SIG-M5 treated with dmso at 0.1 percent for 504 hours (cell line): ENCODE results near the gene SPTB.
"Not testable (repeated sequence)": the region's sequence is repeated elsewhere in the genome, so short reads cannot be mapped to it uniquely, and the experiment has no call there.

Experiments used
- DNase-seq: peaks from one replicate; lab custom pipeline; 2025; ENCODE audit not compliant: unreplicated experiment; lab: John Stamatoyannopoulos, UW

Gene SPTB

GRCh38 chr14:64824471-64824870 is 55.2 kb downstream of the SPTB start:
- no peak for DNase-seq

DNA sequence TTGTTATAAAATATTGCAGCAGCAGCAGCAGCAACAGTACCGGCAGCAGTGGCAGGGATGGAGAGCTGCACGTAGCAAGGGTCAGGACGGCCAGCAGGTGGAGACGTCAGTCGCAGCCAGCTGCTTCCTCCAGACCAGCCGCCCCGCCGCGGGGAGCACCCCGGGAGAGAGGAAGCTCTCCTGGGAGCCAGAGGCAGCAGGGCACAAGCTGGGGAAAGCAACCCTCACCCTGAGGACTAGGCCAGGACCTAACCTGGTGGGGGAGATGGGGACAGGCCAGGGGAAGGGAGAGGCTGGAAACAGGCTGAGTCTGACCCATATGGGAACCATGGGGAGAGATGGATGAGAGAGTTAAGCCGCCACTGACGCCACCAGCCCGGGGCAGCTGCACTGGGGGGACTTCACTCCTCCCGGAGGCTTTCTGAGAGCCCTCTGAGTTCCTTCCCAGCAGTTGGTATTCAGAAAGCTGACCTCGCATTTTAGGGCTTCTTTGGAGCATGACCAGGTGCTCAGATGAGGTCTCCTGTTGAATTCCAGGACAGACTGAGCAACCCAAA is 56.3 kb downstream of the SPTB start:
- peak; percentile 70 for DNase-seq

DNA sequence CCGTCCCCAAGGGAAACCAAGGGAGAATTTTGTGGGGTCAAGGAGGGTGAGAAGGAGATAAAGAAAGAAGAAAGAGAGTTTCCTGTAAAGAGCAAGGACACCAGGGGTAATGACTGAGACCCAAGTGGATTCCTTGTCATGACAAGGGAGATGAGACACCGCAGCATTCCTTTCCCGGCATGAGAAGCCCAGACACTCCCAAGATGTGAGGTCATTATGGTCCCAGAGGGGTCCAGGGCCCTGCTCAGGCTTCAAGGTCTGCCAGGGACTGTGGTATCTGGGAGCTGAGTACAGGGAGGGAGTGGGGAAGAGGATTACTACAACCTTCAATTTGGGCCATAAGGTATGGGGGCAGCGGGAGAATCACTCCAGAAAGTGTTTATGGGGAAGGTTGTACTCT is 58.1 kb downstream of the SPTB start:
- no peak for DNase-seq

- no peak for DNase-seq
Observed at GRCh38 chr14:64818151-64818550, 61.6 kb downstream of the SPTB start.

- no peak for DNase-seq
Observed at GRCh38 chr14:64817631-64818030, 62.1 kb downstream of the SPTB start.

- no peak for DNase-seq
Observed at GRCh38 chr14:64816221-64816783, 63.4 kb downstream of the SPTB start.

DNA sequence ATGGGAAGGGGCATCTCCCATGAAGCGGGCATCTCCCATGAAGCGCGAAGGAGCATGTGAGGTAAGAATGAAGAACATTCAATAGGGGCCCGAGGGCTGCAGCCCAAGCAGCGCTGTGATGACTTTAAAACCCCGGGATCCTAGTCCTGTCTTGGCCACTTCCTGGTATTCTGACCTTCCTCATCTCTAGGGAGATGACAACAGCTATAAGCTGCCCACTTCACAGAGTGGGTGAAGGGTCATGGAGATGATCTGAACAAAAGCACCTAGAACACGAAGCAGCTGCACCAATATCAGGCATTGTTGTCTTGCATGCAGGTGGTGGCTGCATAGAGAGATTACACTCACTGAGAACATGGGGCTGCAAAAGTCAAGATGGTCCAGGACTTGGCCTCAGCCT is 64.5 kb downstream of the SPTB start:
- no peak for DNase-seq

- DNase-seq, result peak; percentile 10
Observed at GRCh38 chr14:64812412-64812811, 67.3 kb downstream of the SPTB start.

DNA sequence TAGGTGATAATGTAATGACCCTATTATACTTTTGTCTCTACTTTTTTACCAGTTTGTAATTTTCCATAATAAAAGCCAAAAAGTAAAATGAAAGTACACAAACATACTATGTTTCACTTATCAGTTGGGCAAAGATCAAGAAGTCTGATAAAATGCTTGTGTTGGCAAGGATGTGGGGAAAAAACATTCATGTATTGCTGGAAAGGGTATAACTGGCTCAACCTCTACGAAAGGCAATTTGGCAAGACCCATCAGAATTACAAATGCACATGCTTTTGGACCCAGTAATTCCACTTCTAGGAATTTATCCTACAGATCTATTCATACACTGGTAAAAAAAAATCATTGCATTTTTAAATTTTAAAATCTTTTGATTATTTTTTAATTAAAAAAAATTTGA is 68.0 kb downstream of the SPTB start:
- no peak for DNase-seq

- no peak for DNase-seq
Observed at GRCh38 chr14:64808449-64808848, 71.3 kb downstream of the SPTB start.

DNA sequence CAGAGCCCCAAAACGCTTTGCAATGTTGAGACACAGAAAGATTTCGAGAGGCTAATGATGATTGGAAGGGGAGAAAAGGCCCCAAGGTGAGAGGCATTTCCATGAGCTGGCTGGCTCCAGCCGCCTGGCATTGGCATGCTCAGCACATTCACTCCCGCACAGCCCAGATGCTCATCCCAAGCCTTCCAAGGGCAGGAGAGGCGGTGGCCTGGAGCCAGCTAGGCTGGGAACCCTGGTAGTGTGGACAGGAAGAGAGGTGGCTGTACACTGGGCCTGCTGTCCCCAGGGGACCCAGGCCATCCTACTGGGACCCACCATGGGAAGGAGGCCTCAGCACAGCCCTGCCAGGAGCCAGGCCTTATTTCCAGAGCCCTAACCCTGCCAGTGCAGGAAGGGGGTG is 72.2 kb downstream of the SPTB start:
- DNase-seq, result no peak

- DNase-seq, result no peak
Observed at GRCh38 chr14:64806862-64807495, 72.7 kb downstream of the SPTB start.

- DNase-seq, result no peak
Observed at GRCh38 chr14:64806202-64806861, 73.4 kb downstream of the SPTB start.

GRCh38 chr14:64805646-64806045 is 74.1 kb downstream of the SPTB start:
- not testable (repeated sequence) for DNase-seq

DNA sequence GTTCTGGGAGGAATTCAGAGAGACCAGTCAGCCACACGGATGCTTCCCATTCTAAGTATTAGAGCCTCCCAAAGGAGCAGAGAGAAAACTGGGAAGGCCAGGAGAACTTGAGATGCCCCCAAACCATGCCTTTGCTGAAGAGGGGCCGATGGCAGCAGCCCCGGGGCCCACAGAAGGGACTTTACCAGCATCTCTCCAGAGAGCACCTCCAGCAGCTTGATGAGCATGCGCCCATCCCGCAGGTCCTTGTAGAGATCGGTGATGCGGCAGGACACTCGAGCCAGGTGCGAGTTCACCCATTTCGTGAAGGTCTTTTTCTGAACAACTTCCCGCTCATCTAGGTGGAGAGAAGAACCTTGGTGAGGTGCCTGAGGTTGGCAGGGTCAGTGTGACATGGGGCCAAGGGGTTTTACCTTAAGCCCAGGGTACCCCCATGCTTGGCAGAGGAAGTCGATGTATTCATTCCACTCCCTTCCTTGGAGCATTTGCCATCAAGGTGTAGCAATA is 74.9 kb downstream of the SPTB start:
- DNase-seq, result no peak

- DNase-seq, result no peak
Observed at GRCh38 chr14:64801800-64802199, 77.9 kb downstream of the SPTB start.

- no peak for DNase-seq
Observed at GRCh38 chr14:64801046-64801445, 78.7 kb downstream of the SPTB start.

GRCh38 chr14:64800000-64800399 is 79.7 kb downstream of the SPTB start:
- DNase-seq, result peak; percentile 11

DNA sequence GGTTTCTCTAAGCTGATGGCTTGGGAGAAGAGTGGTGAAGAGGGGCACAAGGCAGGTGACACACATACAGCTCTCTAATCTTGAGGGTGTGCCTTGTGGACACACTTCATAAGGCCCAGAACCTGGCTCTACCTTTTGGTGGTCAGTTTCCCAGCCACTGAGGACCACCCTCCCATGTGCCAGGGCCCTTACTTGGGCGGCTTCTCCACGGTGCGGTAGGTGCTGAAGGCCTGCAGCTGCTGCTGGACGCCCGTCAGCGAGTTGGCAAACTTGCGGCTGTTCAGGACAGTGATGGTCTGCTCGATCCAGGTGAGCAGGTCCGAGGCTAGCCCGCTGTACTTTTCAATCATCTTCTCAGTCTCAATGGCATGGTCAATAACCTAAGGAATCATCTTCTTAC is 80.2 kb downstream of the SPTB start:
- DNase-seq, result no peak

GRCh38 chr14:64796369-64796768 is 83.3 kb downstream of the SPTB start:
- no peak for DNase-seq

GRCh38 chr14:64795921-64796320 is 83.8 kb downstream of the SPTB start:
- no peak for DNase-seq

- no peak for DNase-seq
Observed at GRCh38 chr14:64795211-64795610, 84.5 kb downstream of the SPTB start.
